Fibroblast of mammary gland (primary cell): ENCODE measurements around the gene ZNF77.
"Not testable (repeated sequence)": the region's sequence is repeated elsewhere in the genome, so short reads cannot be mapped to it uniquely, and the experiment has no call there.

ENCODE experiments used
- DNase-seq: peaks from one replicate; pipeline ENCODE4 v3.0.0-alpha.2; 2010; ENCODE audit warnings: low read depth
- H3K4me3 ChIP-seq: 2 replicates; pipeline ENCODE4 v1.5.1; 2011; ENCODE audit warnings: low read depth, mild to moderate bottlenecking, low read length, moderate library complexity; ENCODE audit not compliant: control insufficient read depth
- TF ChIP-seq, protein P1 (sequence below): conservative IDR thresholded peaks from 2 replicates; pipeline ENCODE4 v1.5.1; 2011; ENCODE audit warnings: low read depth, low read length, inconsistent platforms; ENCODE audit not compliant: control insufficient read depth, insufficient read depth

ZNF77 gene

DNA sequence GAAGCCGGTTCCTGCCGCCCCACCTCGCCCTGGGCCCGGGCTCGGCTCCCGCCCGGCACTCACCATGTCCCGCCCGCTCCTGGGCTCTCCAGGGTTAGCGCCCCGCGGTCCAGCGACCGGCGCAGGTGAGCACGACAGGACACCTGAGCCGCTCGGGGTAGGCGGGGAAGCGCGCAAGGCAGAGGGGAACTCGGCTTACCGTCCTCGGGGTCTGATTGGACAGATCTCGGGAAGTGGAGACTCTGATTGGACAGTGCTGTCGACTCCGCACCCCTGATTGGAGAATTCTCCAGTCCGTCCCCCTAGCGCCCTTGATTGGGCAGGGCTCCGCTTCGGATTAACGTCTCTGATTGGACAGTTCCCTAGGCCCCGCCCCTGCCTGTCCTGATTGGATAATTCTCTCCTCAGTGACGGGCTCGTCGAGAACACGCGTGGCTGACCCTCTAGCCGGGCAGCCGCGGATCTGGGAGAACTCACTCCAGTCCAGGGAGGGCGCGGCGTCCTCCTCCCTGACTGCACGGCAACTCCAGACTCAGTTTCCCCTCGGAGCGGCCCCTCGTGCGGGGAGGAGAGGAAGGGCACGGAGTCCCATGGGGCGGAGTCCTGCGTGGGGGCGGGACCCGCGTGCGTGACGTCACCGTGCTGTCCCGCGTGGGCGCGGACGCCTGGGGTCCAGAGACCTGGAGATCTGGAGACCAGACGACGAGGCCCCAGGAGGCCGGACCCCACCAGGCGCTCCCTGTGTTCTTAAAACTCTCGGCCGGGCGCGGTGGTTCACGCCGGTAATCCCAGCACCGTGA lies at the start of gene ZNF77:
Gene ZNF77 (minus strand): TSS at position 197 of the 800 bp plus-strand sequence. CDS start 131 bp downstream, at position 66.
- peak within 1 kb of the TSS; percentile 79 for H3K4me3 ChIP-seq
- DNase-seq: peak; percentile 99
- TF ChIP-seq, protein P1, sequence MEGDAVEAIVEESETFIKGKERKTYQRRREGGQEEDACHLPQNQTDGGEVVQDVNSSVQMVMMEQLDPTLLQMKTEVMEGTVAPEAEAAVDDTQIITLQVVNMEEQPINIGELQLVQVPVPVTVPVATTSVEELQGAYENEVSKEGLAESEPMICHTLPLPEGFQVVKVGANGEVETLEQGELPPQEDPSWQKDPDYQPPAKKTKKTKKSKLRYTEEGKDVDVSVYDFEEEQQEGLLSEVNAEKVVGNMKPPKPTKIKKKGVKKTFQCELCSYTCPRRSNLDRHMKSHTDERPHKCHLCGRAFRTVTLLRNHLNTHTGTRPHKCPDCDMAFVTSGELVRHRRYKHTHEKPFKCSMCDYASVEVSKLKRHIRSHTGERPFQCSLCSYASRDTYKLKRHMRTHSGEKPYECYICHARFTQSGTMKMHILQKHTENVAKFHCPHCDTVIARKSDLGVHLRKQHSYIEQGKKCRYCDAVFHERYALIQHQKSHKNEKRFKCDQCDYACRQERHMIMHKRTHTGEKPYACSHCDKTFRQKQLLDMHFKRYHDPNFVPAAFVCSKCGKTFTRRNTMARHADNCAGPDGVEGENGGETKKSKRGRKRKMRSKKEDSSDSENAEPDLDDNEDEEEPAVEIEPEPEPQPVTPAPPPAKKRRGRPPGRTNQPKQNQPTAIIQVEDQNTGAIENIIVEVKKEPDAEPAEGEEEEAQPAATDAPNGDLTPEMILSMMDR: no peak

DNA sequence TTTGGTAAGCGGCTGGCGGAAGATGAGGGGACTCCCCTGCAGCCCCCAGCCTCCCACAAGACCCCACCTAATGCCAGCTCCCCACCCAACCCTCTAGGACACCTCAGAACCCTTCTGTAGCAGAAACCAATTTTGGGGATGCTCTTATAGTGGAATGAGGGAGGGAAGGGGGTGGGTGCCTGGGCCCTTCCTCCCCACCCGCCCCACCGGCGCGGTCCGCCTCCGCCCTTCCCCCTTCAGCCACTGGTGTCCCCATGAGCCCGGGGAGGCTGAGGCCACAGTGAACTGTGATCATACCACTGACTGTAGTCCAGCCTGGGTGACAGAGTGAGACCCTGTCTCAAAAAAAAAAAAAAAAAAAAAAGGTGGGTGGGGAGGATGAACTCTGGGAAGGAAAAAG lies 48.8 kb upstream of the ZNF77 start:
- H3K4me3 ChIP-seq: no peak overlapping the region
- DNase-seq: no peak
- TF ChIP-seq, protein P1: no peak

DNA sequence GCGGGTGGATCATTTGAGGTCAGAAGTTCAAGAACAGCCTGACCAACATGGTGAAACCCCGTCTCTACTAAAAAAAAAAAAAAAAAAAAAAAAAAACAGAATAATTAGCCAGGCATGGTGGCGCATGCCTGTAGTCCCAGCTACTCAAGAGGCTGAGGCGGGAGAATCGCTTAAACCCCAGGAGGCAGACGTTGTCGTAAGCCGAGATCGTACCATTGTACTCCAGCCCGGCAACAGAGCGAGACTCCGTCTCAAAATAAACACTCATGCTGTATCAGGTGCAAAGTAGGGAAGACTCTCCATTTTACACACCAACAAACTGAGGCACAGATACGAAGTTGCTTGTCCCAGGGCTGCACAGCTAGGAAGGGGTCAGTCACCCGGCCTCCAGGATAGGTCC lies 48.2 kb upstream of the ZNF77 start:
- no peak for DNase-seq
- TF ChIP-seq, protein P1: no peak
- no peak overlapping the region for H3K4me3 ChIP-seq

DNA sequence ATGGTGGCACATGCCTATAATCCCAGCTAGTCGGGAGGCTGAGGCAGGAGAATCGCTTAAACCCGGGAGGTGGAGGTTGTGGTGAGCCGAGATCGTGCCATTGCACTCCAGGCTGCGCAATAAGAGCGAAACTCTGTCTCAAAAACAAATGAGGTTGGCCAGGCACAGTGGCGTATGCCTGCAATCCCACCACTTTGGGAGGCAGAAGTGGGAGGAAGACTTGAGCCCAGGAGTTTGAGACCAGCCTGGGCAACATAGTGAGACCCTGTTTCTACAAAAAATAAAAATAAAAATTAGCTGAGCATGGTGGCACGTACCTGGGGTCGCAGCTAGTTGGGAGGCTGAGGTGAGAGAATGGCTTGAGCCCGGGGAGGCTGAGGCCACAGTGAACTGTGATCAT lies 47.6 kb upstream of the ZNF77 start:
- not testable (repeated sequence) for H3K4me3 ChIP-seq, DNase-seq

DNA sequence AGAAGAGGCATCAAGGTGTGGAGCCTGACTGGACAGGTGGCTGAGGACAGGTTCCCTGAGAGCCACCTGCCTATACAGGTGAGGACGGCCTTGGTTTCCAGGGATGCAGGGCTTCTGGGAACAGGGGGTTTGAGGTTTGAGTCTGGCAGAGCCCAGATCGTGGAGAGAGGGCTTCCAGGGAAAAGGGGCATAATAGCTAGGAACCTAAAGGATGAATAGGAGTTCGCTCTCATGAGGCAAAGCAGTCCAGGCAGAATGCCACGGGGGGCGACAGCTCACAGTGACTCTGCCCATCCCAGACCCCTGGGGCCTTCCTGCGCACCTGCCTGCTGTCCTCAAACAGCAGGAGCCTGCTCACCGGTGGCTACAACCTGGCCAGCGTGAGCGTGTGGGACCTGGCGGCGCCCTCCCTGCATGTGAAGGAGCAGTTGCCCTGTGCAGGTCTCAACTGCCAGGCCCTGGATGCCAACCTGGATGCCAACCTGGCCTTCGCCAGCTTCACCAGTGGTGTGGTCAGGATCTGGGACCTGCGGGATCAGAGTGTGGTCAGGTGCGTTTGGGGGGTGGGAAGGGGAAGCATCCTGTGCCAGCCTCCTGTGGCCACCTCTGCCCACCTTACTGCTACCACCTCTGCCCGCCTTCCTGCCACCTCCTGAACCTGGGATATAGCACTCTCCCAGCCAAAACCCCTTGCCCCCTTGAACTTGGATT lies 44.6 kb upstream of the ZNF77 start:
- TF ChIP-seq, protein P1: no peak
- no peak overlapping the region for H3K4me3 ChIP-seq
- DNase-seq: no peak

DNA sequence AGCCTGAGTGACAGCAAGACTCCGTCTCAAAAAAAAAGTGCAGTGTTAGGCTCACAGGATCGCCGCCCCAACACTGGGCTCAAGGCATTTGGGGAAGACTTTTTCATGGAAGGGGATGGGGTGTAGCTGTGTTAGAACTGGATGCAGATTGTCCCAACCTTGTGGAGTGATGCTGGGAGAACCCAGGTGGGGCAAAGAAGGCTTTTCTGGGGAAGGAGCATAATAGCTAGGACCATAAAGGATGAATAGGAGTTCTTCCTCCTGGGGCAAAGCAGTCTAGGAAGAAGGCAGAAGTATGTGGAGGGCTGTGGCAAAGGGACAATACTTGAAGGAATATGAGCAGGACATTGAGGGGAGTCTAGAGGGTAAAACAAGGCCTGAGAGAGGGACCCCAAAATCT lies 43.8 kb upstream of the ZNF77 start:
- TF ChIP-seq, protein P1: no peak
- no peak overlapping the region for H3K4me3 ChIP-seq
- DNase-seq: no peak

DNA sequence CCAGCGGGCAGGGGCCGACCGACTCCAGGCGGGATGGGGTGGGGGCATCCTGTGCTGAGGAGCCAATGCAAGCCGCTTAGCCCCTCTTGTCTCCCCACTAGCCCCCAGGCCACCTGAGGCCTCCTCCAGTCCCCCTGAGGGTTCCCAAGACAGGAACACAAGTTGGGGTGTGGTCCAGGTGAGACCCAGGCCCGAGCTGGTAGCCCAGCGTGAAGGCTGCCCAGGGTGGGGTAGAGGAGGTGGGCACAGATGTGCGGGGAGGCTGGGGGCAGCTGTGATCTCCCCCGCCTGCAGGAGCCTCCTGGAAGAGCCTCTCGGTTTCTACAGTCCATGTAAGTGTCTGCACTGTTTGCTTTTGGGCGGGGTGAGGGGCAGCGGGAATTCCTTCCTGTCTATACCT lies 43.0 kb upstream of the ZNF77 start:
- DNase-seq: no peak
- no peak overlapping the region for H3K4me3 ChIP-seq
- TF ChIP-seq, protein P1: no peak
